ENCODE measurements around the gene DUSP1.
"Not testable (repeated sequence)": the region's sequence is repeated elsewhere in the genome, so short reads cannot be mapped to it uniquely, and the experiment has no call there.

Gene DUSP1, protein sequence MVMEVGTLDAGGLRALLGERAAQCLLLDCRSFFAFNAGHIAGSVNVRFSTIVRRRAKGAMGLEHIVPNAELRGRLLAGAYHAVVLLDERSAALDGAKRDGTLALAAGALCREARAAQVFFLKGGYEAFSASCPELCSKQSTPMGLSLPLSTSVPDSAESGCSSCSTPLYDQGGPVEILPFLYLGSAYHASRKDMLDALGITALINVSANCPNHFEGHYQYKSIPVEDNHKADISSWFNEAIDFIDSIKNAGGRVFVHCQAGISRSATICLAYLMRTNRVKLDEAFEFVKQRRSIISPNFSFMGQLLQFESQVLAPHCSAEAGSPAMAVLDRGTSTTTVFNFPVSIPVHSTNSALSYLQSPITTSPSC

DNA sequence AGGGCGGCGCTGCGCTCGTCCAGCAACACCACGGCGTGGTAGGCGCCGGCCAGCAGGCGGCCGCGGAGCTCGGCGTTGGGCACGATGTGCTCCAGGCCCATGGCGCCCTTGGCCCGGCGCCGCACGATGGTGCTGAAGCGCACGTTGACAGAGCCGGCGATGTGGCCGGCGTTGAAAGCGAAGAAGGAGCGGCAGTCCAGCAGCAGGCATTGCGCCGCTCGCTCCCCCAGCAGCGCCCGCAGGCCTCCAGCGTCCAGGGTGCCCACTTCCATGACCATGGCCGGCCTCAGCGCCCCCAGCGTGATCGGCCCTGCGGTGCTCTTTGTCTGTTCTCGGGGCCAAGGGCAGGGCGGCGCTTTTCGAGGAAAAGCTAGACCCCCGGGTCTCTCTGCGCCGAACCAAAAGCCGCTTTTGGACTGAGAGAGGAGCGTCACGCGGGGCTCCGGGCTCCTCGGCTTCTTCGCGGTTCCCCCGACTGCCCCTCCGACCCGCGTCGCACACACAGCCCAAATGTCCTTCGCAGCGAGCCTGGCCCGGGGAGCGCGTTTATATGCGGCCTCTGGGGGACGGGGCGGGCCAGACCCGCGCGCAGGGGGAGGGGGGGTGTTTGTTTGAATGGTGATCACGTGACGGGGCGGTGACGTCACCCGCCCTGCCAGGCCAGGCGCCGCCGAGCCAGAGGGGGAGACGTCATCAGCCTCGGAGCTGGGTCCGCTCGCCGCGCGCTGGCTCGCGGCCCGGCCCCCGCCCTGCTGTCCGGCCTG lies at the start of gene DUSP1:
Gene DUSP1 (minus strand): TSS at position 521 of the 764 bp plus-strand sequence. CDS start 243 bp downstream, at position 278.
- peak; percentile 96 for DNase-seq (ENCODE audit: low spot score)

DNA sequence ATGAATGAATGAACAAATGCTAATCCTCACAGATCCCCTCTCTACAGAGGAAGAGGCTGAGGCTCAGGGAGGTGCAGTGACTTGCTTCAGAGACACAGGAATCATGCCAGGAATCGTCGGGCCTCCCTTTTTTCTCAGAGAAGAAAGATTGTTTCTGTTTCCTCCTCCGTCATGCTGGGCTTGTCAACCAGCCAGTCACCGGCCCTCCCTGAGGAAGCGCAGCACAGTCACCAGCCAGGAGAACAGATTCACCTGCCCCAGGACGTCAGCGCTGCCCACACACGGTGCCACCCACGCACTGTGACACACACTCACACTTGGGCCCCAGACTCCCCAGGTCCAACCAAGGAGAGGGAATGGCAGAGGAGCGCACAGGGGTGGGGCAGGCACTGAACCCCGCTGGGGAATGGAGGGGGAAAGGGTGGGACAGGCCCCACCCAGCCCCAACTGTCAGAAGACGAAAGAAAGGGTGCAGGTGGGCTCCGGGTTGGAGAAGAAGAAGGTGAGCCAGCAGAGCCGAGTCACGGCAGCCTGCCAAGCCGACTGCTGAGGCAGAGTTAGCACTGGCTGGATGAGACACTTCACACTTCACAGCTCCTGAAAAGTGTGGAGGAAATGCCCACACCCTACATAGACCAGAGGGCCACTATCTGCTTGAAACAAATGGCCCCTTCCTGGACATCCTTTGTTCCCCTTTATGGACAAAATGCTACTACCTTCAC lies 49.2 kb upstream of the DUSP1 start:
- no peak for DNase-seq (ENCODE audit: low spot score)

DNA sequence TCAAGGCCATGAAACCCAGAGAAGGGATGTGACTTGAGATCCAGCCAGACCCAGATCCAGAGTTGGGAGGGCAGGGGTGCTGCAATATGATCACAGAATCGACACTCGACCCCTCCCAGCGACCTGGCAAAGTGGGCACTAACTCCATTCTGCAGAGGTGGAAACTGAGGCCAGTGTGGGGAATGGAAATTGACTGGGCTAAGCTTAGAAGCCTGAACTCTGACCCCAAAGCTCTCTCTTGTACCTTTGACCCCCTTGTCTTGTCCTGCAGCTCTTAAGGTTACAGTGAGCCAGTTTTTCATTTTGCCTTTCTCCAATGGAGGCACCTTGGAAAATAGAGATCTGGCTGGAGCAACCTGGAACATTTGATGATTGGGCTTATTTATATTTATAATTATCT lies 48.6 kb upstream of the DUSP1 start:
- no peak for DNase-seq (ENCODE audit: low spot score)

DNA sequence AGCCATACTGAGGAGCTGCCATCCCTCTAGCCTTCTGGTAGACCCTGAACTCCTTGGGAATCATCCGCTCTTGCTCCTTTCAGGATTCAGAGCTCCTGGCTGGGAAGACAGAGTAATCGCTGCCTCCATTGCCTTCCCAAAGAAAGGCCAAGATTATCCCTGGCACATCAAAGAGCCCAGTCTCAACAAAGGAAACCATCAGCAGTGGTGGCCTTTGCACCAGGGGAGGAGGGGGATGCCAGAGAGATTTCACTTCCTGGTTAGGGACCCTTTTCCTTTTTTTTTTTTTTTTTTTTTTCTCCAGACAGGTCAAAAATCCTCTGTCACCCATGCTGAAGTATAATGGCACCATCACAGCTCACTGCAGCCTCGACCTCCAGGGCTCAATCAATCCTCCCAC lies 47.1 kb upstream of the DUSP1 start:
- no peak for DNase-seq (ENCODE audit: low spot score)

DNA sequence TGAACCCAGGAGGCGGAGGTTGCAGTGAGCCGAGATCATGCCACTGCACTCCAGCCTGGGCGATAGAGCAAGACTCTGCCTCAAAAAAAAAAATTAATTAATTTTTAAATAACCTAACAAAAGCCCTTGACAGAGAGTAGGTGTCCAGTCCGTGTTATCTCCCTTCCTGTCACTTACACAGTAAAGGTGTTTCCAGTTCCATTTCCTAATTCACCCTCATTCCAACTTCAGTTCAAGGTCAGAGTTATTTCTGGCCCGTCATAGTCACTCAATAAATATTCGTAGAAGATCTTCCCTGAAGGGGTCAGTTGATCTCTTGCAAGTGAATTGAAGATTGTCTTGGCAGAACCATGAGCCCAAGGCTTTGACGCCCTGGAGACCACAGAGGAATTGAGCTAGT lies 46.7 kb upstream of the DUSP1 start:
- no peak for DNase-seq (ENCODE audit: low spot score)

DNA sequence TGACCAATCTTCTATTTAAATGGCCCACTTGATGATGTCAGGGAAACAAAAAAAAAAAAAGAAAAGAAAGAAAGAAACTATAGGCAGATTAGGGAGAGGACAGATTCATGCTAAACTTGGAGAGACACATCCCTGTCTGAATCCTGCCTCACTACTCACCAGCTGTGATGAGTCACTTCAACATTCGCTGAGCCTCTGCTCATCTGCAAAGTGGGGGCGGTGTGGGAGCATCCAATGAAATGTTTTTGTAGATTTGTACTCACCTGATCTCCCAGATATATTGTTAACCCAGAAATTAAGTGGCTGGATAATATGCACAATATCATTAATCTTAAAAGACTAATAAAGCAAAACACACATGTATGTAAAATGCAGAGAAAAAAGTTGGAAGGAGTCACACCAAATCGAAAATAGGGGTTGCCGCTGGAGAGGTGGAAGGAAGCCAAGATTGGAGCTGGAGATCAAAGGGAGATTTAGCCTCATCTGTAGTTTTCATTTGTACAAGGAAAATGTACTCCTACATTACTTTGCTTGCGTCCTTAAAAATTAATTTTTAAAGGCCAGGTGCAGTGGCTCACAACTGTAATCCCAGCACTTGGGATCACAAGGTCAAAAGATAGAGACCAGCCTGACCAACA lies 46.0 kb upstream of the DUSP1 start:
- DNase-seq (ENCODE audit: low spot score), result no peak

DNA sequence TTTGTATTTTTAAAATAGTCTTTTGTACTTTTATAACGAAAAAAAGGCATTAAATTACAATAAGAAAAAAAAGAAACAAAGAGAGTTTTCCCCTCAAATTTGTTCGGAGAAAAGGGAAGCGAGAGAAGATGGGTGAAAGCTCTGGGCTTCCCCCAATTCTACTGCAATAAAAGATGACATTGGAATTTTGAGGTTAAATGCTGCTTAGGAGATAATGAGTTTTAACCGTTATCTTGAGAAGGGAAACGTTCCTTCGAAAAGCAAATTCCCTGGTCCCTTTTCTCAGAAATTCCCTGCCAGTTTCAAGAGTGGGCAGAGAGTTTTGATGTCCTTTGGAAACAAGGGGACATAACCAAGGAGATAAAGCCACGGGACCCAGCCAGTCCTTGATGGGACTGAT lies 44.6 kb upstream of the DUSP1 start:
- no peak for DNase-seq (ENCODE audit: low spot score)

DNA sequence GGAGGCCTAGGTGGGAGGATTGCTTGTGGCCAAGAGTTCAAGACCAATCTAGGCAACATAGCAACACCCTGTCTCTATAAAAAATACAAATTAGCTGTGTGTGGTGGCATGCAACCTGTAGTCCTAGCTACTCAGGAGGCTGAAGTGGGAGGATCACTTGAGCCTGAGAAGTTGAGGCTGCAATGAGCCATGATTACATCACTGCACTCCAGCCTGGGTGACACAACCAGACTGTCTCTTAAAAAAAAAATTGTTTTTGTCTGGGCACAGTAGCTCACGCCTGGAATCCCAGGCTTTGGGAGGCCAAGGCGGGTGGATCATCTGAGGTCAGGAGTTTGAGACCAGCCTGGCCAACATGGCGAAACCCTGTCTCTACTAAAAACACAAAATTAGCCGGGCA lies 40.0 kb upstream of the DUSP1 start:
- DNase-seq (ENCODE audit: low spot score), result not testable (repeated sequence)

DNA sequence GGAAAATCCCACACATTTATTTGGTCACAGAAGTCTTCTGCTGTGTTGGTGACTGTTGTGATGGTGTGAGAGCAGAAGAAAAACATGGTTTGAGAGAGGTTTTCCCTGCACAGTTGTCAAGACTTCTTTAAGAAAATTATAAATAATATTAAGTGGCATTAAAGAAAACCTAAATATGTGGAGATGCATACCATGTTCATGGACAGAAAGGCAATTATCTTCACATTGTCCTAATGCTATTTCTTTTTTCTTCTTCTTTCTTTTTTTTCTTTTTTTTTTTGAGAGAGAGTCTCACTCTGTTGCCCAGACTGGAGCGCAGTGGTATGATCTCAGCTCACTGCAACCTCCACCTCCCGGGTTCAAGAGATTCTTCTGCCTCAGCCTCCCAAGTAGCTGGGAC lies 38.8 kb upstream of the DUSP1 start:
- DNase-seq (ENCODE audit: low spot score), result no peak

DNA sequence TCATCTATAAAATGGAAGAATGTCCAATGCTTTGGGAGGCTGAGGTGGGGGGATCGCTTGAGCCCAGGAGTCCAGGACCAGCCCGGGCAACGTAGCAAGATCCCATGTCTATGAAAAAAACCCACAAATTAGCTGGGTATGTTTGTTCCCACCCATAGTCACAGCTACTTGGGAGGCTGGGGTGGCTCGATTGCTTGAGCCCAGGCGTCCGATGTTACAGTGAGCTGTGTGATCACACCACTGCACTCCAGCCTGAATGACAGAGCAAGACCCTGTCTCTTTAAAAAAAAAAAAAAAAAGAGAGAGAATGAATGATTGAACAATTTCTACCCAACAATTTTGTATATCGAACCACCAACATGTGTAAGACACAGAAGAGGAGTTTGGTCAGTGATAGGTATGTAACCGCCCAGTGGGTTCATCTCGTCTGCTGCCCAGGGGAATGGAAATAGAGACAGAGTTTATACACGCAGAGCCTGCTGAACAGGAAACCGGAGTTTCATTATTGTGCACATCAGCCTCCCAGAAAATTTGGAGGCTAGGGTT lies 36.8 kb upstream of the DUSP1 start:
- DNase-seq (ENCODE audit: low spot score), result no peak

DNA sequence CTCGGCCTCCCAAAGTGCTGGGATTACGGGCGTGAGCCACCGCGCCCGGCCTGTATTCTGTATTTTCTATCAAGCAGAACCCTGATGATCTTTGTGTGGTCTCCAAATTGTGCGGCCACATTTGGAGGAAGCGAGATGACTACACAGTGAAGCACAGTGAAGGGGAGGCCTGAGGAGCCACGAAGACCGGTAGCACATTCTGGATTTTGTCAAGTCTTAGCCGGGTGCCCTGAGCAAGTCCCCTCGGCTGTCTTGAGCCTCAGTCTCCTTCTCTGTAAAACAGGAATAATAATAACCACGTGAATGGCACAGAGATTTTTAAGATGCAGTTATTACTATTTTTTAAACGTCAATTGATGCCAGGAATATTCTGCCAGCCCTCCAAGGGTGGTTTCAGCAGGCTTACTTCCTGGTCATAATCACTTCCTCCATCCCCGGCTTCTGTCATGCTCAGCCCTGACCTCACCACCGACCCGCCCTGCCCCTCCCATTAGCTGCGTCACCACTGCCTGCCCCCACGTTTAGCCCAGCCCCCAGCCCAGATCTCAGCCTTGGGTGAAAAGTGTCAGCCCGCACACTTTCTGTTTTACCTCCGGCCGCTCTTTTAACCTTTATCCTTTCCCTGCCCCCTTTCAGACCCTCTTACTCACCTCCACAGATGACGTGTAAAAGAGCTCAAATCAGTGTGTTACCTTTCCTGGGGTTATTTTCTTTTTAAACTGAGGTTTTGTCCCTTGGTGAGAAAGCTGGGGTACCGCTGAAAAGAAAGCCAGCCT lies 36.1 kb upstream of the DUSP1 start:
- peak; percentile 86 for DNase-seq (ENCODE audit: low spot score)

DNA sequence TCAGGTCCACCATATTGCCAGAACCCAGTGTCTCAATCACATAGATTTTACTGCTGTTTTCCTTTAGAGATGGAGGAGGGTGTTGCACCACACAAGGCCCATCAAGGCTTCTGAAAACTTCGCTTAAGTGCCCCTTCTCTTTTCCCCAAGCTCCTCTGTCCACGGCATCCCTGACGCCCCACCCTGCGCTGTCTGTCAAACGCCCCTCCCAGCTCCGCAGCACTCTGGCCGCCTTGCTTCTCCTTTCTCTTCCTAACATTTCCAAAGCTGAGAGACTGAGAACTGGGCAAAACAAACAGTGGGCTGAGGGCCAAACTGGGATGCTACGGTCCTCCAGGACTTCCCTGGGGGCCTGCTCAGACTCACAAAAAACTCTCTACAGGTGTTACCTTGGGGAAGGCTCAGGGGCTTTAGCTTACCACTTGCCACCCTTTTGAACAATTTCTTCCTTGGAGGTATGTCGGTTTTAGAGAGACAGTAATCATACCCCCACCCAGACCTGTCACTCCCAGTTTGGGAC lies 34.8 kb upstream of the DUSP1 start:
- no peak for DNase-seq (ENCODE audit: low spot score)

DNA sequence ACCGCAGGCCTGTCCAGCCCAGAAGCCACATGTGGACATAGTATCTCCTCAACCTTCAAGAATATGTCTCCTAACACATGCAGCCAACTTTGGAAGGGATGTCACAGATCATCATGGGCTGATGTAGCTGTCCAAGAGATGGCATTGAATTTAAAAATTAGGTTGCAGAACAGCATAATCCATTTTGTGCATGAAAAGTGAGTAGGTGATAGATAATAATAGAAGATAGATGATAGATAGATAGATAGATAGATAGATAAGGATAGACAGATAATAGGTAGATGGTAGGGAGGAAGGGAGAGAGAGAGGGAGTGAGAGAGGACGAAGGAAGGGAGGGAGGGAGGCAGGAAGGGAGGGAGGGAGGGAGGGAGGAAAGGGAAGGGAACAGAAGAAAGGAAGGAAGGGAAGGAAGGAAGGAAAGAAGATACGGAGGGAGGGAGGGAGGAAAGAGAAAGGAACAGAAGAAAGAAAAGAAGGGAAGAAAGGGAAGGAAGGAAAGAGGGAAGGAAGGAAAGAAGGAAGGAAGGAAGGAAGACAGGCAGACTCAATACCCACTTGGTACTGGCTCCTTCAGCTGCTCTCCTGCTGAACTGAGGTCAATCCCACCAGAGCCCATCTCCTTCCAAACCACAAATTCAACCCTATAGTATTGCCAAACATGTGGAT lies 34.2 kb upstream of the DUSP1 start:
- DNase-seq (ENCODE audit: low spot score), result no peak

DNA sequence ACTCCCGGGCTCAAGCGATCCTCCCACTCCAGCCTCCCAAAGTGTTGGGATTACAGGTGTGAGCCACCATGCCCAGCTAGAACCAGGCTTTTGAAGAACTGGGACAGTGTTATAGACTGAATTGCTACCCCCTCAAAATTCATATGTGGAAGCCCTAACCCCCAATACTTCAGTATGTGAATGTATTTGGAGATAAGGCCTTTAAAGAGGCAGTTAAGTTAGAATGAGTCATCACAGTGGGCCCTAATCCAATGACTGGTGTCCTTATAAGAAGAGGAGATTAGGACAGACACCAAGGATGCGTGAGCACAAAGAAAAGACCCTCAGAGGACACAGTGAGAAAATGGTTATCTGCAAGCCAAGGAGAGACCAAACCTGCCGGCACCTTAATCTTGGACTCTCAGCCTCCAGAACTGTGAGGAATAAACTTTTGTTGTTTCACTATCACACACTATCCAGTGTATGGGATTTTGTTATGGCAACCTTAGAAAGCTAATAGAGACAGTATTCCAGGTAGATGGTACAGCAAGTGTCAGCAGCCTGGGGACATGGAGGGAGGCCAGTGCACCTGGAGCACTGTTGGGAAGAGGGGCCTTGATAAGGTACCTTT lies 31.7 kb upstream of the DUSP1 start:
- no peak for DNase-seq (ENCODE audit: low spot score)

DNA sequence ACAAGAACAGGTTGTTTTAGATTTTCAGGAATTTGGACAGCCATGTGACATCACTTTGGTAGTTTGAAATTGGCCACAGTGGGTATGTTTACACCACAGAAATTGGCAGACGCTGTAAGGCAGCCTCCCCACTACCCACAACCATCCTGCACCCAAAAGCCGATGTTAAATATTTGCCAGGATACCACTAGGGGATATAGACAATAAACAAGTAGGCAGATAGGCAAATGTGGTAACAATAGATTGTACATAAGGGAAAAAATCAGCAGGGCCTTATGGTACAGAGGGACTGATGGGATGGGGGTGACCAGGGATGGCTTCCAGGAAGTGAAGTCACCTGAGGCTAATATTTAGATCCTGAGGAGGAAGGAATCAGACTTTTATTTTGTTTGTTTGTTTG lies 31.1 kb upstream of the DUSP1 start:
- DNase-seq (ENCODE audit: low spot score), result no peak

DNA sequence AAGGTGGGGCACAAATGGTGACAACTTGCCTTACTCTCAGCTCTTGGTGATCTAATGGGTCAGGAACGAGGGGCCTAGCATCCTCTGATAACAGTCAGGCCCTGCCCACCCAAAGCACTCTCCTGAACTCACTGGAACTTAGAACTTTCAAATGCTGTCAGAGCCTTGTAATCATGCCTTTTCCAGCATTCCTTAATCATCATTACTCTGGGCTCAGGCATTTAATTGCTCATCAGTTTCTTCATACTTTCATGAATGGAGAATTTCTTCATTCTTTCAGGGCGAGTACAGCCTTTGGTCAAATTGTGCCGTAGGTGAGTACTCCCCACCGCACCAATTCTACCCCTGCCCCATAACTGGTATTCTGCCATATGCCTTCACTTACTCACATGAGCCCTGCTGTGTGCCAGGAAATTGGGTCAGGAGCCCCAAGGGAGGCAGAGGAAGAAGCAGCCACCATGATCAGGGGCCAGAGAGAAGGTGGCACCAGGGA lies 30.2 kb upstream of the DUSP1 start:
- DNase-seq (ENCODE audit: low spot score), result no peak

DNA sequence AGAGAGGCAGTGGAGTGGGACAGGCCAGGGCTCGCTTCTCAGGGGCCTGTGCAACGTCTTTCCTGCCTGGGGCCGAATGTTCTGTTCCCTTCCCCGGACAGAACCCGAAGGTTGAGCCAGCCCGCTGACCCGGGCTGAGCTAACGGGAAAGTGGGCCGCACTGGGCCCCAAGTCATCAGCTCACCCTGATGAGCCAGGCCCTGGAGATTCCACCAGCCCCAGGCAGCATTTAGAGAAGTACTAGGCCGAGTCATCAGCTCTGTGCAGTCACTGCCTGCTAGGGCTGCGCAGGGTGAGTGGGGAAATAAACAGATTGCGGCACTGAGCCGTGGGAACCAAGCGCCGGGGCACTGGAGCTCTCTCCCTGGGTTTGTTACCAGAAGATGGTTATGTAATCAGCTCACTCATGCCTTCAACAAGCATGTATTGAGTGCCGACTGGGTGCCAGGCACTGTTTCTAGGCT lies 29.1 kb upstream of the DUSP1 start:
- DNase-seq (ENCODE audit: low spot score), result no peak

DNA sequence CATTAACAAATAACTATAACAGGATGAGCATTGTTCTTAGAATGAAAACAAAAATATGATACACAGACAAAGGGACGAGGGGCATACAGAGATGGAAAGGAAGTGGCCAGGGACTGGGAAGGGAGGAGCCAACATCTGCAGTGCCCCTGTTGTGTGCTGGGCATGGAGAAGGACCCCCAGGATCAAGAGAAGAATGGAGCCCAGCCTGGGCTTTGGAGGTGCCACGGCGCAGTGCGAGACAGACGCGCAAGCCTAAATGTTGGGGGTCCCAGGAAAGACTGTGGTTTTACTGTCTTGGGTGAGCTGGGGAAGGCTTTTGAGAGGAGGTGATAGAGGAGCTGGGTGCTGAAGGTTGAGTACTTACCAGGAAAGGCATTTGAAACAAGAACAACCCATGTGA lies 28.4 kb upstream of the DUSP1 start:
- DNase-seq (ENCODE audit: low spot score), result no peak

DNA sequence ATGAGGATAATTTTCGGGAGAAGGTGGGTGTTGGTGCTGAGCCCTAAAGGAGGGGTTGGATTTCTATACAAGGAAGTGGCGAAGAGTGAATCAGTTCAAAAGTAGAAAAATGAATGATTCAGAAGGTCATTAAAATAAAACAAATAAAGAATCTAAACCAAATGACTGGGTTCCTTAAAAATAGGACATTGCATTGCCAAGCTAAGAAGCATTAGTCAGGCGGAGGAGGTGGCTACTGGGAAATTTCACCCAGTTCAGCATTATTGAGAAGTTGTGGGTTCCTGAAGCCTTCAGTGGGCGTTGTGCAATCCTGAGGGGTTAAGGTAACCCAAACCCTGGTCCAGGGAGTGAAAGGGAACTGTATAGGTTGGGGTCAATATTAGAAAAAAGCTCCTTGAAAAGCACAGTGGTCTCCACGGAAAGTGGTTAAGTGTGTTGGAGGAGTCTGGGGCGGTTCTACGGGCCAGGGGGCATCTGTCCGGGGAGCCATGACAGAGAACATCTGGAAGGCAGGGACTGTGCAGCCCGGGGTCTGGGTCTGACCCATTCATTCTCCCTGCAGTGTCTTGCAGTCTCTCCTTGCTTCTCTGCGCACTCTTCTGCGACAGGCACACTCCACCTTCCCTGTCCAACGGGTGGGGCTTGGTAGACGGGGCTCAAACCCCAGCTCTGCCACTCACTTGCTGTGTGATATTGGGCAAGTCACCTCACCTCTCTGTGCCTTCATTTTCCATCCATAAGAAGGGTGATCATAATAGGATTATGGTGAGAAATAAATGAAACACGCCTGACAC lies 27.6 kb upstream of the DUSP1 start:
- no peak for DNase-seq (ENCODE audit: low spot score)
